ENCODE results near the gene PIM1. TPM values are rescaled to one million over a fixed set of nuclear protein-coding genes. Genes with fewer than 3 reads are reported as not detected.

PIM1 gene
- total RNA-seq, 2 experiments from 2014 or later, result 24.7 to 31.4 TPM

DNA sequence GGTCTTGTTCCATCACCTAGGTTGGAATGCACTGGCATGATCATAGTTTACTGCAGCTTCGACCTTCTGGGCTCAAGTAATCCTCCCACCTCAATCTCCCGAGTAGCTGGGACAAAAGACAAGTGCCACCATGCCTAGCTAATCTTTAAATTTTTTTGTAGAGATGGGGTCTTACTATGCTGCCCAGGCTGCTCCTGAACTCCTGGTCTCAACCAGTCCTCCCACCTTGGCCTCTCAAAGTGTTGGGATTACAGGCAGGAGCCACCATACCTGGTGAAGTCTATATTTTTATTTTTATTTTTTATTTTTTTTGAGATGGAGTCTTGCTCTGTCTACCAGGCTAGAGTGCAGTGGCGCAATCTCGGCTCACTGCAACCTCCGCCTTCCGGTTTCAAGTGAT lies 11.4 kb upstream of the PIM1 start:
- Histone ChIP-seq H3K36me3 (ENCODE audit: insufficient read depth, low read length) (no peaks in the 10 kb centered on the region), H3K4me3 (ENCODE audit: low read depth, low read length, poor library complexity, severe bottlenecking) (no peak overlapping the region), H4K20me1 (ENCODE audit: insufficient read depth, low read length) (no peaks in the 10 kb centered on the region), H3K4me1 (ENCODE audit: insufficient read depth, low read length, poor library complexity, severe bottlenecking) (peaks cover 63% of the 10 kb centered on the region), H3K79me2 (ENCODE audit: insufficient read depth, low read depth, low read length) (no peaks in the 10 kb centered on the region), H3K27ac (ENCODE audit: low read depth, low read length, poor library complexity, severe bottlenecking) (no peak overlapping the region), H3K9me2 (ENCODE audit: insufficient read depth, low read length) (no peaks in the 10 kb centered on the region), H3K9me3 (ENCODE audit: low read length) (no peaks in the 10 kb centered on the region), H2AFZ (ENCODE audit: low read length) (no peak overlapping the region), H3K4me2 (ENCODE audit: low read length) (no peak overlapping the region)
- ChIA-PET POLR2A (interaction anchor here (0.6 kb wide), 1 partner anchor 72 kb away, joined by 3 read pairs; no protein-coding TSS in a partner anchor), CTCF (ENCODE audit: unreplicated experiment) (no interaction called here)
- TF ChIP-seq, protein P1, sequence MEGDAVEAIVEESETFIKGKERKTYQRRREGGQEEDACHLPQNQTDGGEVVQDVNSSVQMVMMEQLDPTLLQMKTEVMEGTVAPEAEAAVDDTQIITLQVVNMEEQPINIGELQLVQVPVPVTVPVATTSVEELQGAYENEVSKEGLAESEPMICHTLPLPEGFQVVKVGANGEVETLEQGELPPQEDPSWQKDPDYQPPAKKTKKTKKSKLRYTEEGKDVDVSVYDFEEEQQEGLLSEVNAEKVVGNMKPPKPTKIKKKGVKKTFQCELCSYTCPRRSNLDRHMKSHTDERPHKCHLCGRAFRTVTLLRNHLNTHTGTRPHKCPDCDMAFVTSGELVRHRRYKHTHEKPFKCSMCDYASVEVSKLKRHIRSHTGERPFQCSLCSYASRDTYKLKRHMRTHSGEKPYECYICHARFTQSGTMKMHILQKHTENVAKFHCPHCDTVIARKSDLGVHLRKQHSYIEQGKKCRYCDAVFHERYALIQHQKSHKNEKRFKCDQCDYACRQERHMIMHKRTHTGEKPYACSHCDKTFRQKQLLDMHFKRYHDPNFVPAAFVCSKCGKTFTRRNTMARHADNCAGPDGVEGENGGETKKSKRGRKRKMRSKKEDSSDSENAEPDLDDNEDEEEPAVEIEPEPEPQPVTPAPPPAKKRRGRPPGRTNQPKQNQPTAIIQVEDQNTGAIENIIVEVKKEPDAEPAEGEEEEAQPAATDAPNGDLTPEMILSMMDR (conservative IDR thresholded peaks at IDR 0.05; ENCODE audit: low read length), result no peak
- TF ChIP-seq EZH2phosphoT487 (IDR thresholded peaks at IDR 0.05; ENCODE audit: borderline replicate concordance, low read depth, low read length), result no peak
- intact Hi-C loops (cut with micrococcal nuclease; ENCODE audit: unreplicated experiment), result no loop called here
- no TSS peak for BruUV-seq (replicated peaks)
- DNase-seq (ENCODE audit: low spot score), result no peak

DNA sequence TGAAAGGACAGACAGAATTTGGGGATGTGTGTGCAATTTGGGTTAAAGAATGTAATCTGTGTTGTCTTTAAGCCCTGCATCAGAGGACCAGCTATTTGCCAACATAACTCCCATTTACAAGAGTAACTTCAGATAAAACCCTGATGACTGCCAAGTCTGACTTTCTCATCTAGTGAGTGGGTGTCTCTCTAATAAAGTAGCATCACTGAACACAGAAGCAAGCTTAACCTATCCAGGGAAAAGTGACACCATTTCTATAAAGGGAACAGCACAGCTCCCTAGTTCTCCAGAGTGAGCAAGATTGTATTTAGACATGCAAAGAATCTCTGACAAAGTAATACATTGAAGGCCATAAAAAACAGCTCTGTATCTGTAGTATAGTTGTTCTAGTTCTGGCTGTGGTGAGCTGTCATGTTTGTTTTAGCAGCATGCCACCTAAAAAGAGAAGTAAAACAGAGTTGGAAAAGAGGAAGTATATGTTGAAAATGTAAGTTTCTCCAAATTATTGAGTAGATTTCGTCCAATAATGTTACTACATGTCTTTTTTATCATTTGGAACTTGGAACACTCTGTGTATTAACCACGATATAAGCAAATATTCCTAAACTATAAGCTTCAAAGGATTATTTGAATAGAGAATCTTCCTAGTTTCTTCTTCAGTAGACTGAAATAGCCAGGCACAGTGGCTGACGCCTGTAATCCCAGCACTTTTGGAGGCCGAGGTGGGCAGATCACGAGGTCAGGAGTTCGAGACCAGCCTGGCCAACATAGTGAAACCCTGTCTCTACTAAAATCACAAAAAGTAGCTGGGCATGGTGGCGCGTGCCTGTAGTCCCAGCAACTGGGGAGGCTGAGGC lies 8.8 kb upstream of the PIM1 start:
- H4K20me1 ChIP-seq (ENCODE audit: insufficient read depth, low read length), result no peaks in the 10 kb centered on the region
- H3K4me2 ChIP-seq (ENCODE audit: low read length), result peak overlapping the region; percentile 44
- peak; percentile 67 for DNase-seq (ENCODE audit: low spot score)
- no TSS peak for BruUV-seq (replicated peaks)
- ChIA-PET POLR2A (interaction anchor here (0.5 to 1.9 kb wide), 6 partner anchors 8 to 174 kb away, joined by 3 to 7 read pairs (median 6); no protein-coding TSS in a partner anchor), CTCF (ENCODE audit: unreplicated experiment) (interaction anchor here (1.1 kb wide), 1 partner anchor 10 kb away, joined by 4 read pairs; no protein-coding TSS in a partner anchor)
- intact Hi-C loops (cut with micrococcal nuclease; ENCODE audit: unreplicated experiment), result no loop called here
- H3K4me3 ChIP-seq (ENCODE audit: low read depth, low read length, poor library complexity, severe bottlenecking), result peak overlapping the region; percentile 1
- no peaks in the 10 kb centered on the region for H3K79me2 ChIP-seq (ENCODE audit: insufficient read depth, low read depth, low read length)
- TF ChIP-seq EZH2phosphoT487 (IDR thresholded peaks at IDR 0.05; ENCODE audit: borderline replicate concordance, low read depth, low read length), result no peak
- TF ChIP-seq, protein P1 (conservative IDR thresholded peaks at IDR 0.05; ENCODE audit: low read length), result no peak
- peaks cover 38% of the 10 kb centered on the region for H3K4me1 ChIP-seq (ENCODE audit: insufficient read depth, low read length, poor library complexity, severe bottlenecking)
- peak overlapping the region; percentile 55; the same call in 1 of the 2 replicates for H2AFZ ChIP-seq (ENCODE audit: low read length)
- no peaks in the 10 kb centered on the region for H3K9me2 ChIP-seq (ENCODE audit: insufficient read depth, low read length)
- H3K36me3 ChIP-seq (ENCODE audit: insufficient read depth, low read length), result no peaks in the 10 kb centered on the region
- H3K9me3 ChIP-seq (ENCODE audit: low read length), result no peaks in the 10 kb centered on the region
- peak overlapping the region; percentile 69 for H3K27ac ChIP-seq (ENCODE audit: low read depth, low read length, poor library complexity, severe bottlenecking)

DNA sequence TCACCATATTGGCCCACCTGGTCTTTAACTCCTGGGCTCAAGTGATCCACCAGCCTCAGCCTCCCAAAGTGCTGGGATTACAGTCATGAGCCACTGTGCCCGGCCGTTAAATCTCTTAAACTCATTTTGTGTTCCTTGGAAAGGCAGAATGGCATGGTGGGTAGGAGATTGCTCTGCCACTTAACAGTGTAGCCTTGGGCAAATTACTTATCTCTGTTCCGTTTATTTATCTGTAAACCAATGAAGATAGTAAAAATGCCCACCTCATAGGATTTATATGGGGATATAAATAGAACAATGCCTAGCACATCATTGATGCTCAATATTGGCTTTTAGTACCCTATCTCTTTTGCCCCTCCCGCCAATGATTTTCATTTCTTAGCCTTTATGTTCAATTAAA lies 7.2 kb upstream of the PIM1 start:
- no peak overlapping the region for H3K4me2 ChIP-seq (ENCODE audit: low read length)
- TF ChIP-seq, protein P1 (conservative IDR thresholded peaks at IDR 0.05; ENCODE audit: low read length), result no peak
- TF ChIP-seq EZH2phosphoT487 (IDR thresholded peaks at IDR 0.05; ENCODE audit: borderline replicate concordance, low read depth, low read length), result no peak
- CTCF ChIA-PET (ENCODE audit: unreplicated experiment), result interaction anchor here (0.6 kb wide), 1 partner anchor 10 kb away, joined by 9 read pairs; no protein-coding TSS in a partner anchor
- no peaks in the 10 kb centered on the region for H3K9me2 ChIP-seq (ENCODE audit: insufficient read depth, low read length)
- H3K4me1 ChIP-seq (ENCODE audit: insufficient read depth, low read length, poor library complexity, severe bottlenecking), result peaks cover 24% of the 10 kb centered on the region
- no peak for DNase-seq (ENCODE audit: low spot score)
- H3K4me3 ChIP-seq (ENCODE audit: low read depth, low read length, poor library complexity, severe bottlenecking), result no peak overlapping the region
- no peak overlapping the region for H3K27ac ChIP-seq (ENCODE audit: low read depth, low read length, poor library complexity, severe bottlenecking)
- H3K36me3 ChIP-seq (ENCODE audit: insufficient read depth, low read length), result no peaks in the 10 kb centered on the region
- BruUV-seq (replicated peaks), result no TSS peak
- peak overlapping the region; percentile 16; the same call in 1 of the 2 replicates for H2AFZ ChIP-seq (ENCODE audit: low read length)
- H3K79me2 ChIP-seq (ENCODE audit: insufficient read depth, low read depth, low read length), result no peaks in the 10 kb centered on the region
- intact Hi-C loops (cut with micrococcal nuclease; ENCODE audit: unreplicated experiment), result no loop called here
- H3K9me3 ChIP-seq (ENCODE audit: low read length), result no peaks in the 10 kb centered on the region
- no peaks in the 10 kb centered on the region for H4K20me1 ChIP-seq (ENCODE audit: insufficient read depth, low read length)
- POLR2A ChIA-PET, result no interaction called here
